HepG2 (cell line): Measurements from ENCODE around the gene PRPF38B. TPM values are rescaled to one million over a fixed set of nuclear protein-coding genes. Genes with fewer than 3 reads are reported as not detected.

Experiments
- ATAC-seq: fragments of 200-7000 bp; cut with Tn5 transposase; 3 replicates; pipeline ENCODE4 v1.9.1; 2020; ENCODE audit warnings: mild to moderate bottlenecking, moderate library complexity
- BruUV-seq: library from RNA; stranded (reverse); fragments of 400-500 nt; replicated peaks from 2 replicates; lab custom pipeline; 2021; lab: Mats Ljungman, UMichigan
- CTCF ChIA-PET: fragments of 300-600 bp; formaldehyde crosslinking; extraction: SDS; loops from one replicate; lab custom pipeline; 2021; ENCODE audit warnings: low total read pairs, inconsistent platforms, low intra/inter-chr PET ratio; lab: Yijun Ruan, JAX
- POLR2A ChIA-PET: fragments of 350-600 bp; sonication (Branson Sonifier 250); formaldehyde crosslinking; loops from one replicate; lab custom pipeline; 2020; ENCODE audit warnings: antibody characterized with exemption, inconsistent platforms; lab: Yijun Ruan, JAX
- DNase-seq: peaks from one replicate; pipeline ENCODE4 v3.0.0-alpha.2; 2015; ENCODE audit warnings: low spot score
- FAIRE-seq: peaks from 3 replicates; lab custom pipeline; 2011; peaks lifted over from hg19 to GRCh38; lab: Jason Lieb, UNC
- H2AFZ ChIP-seq: one replicate; pipeline ENCODE4 v1.6.1; 2011; ENCODE audit warnings: low read length, inconsistent platforms
- H3K27ac ChIP-seq: fragments of 300-600 bp; 3 replicates; pipeline ENCODE4 v1.8.0; 2011; ENCODE audit warnings: mixed run types, mild to moderate bottlenecking, mixed read lengths, low read length, inconsistent platforms; ENCODE audit not compliant: insufficient read depth; ENCODE audit errors: extremely low read length
- H3K27me3 ChIP-seq, 2 experiments: fragments of 200-600 bp in 1 of 2; 2 replicates in 1 of 2; 3 replicates in 1 of 2; pipeline versions ENCODE4 v1.6.0 to v1.8.0; 2011; ENCODE audit warnings: low read length in 2 of 2, mild to moderate bottlenecking in 2 of 2, moderate library complexity in 2 of 2, inconsistent platforms in 1 of 2; ENCODE audit not compliant: insufficient read depth in 2 of 2, control insufficient read depth in 1 of 2
- H3K36me3 ChIP-seq, 2 experiments: fragments of 200-600 bp in 1 of 2; replicated peaks in 1 of 2; 2 replicates in 1 of 2; 3 replicates in 1 of 2; pipeline versions ENCODE4 v1.5.1 to v1.8.0; 2011; ENCODE audit warnings: low read length in 2 of 2, inconsistent platforms in 1 of 2; ENCODE audit not compliant: insufficient read depth in 2 of 2, control insufficient read depth in 1 of 2
- H3K4me1 ChIP-seq: 2 replicates; pipeline ENCODE4 v1.5.1; 2012; ENCODE audit warnings: low read length, inconsistent platforms; ENCODE audit not compliant: insufficient read depth
- H3K4me2 ChIP-seq: 2 replicates; pipeline ENCODE4 v1.6.0; 2011; ENCODE audit warnings: low read depth, low read length, inconsistent platforms
- H3K4me3 ChIP-seq, 3 experiments: fragments of 200-600 bp in 1 of 3; sonication (generic), shearing (Covaris generic) in 1 of 3; replicated peaks in 1 of 3; 2 replicates each; pipeline ENCODE4 v1.5.1; 2011 to 2016; ENCODE audit warnings: low read length in 3 of 3, inconsistent platforms in 2 of 3, low read depth in 2 of 3, mild to moderate bottlenecking in 2 of 3, control low read depth in 1 of 3, mixed read lengths in 1 of 3; ENCODE audit not compliant: insufficient read depth in 1 of 3
- H3K79me2 ChIP-seq: one replicate; pipeline ENCODE4 v1.6.1; 2011; ENCODE audit warnings: low read length, inconsistent platforms; ENCODE audit not compliant: insufficient read depth
- H3K9ac ChIP-seq: 2 replicates; pipeline ENCODE4 v1.6.0; 2011; ENCODE audit warnings: mild to moderate bottlenecking, low read depth, low read length, inconsistent platforms; ENCODE audit not compliant: insufficient read depth
- H3K9me3 ChIP-seq: 2 replicates; pipeline ENCODE4 v1.5.1; 2012; ENCODE audit warnings: mild to moderate bottlenecking, low read length
- H4K20me1 ChIP-seq: 2 replicates; pipeline ENCODE4 v1.6.0; 2011; ENCODE audit warnings: inconsistent platforms, mild to moderate bottlenecking, low read length, moderate library complexity; ENCODE audit not compliant: insufficient read depth
- XRCC5 ChIP-seq: fragments of 200-400 bp; formaldehyde crosslinking; optimal IDR thresholded peaks from 2 replicates; pipeline ENCODE3; 2017; ENCODE audit warnings: mild to moderate bottlenecking, low read length
- WGBS: methylation state at CpG from one replicate; pipeline ENCODE4 v1.1.6; 2017; ENCODE audit warnings: low lambda C conversion rate; 5-methylcytosine and 5-hydroxymethylcytosine counted together
- in situ Hi-C: cut with HindIII; loops from 2 replicates; pipeline ENCODE4 v1.10.0; 2017; ENCODE audit warnings: low pct_unique_long_range_greater_than_20kb; ENCODE audit not compliant: extremely low pct_ligation_motif_present
- intact Hi-C: fragments of 100-400 bp; cut with micrococcal nuclease; formaldehyde crosslinking; loops from one replicate; pipeline ENCODE4 v1.10.0; 2022; ENCODE audit not compliant: unreplicated experiment
- polyA plus RNA-seq, 8 experiments: library from polyadenylated mRNA; depleted of rRNA in 3 of 8; stranded (reverse) in 7 of 8; unstranded in 1 of 8; fragments of >200 nt; fragmentation: Illumina TruSeq in 4 of 8; extraction: Trizol in 4 of 8; gene quantifications; 2 replicates each; pipeline versions ENCODE4 v1.2.1 to v1.2.3, GENCODE V29; 2011 to 2016; ENCODE audit warnings: low read depth in 4 of 8, missing spikeins in 1 of 8, mixed read lengths in 1 of 8; ENCODE audit not compliant: insufficient read depth in 1 of 8
- total RNA-seq, 5 experiments: library from RNA; depleted of rRNA; stranded (reverse); fragments of >200 nt; fragmentation: Illumina TruSeq; extraction: Trizol; gene quantifications; 2 replicates each; pipeline ENCODE4 v1.2.3, GENCODE V29; 2016; ENCODE audit warnings: low read depth in 1 of 5

PRPF38B gene
- total and polyA plus RNA-seq, 2 of the 13 experiments (the other 11 are each of a cell fraction or from before 2014, with no cell fraction given) = 25.7 to 29.7 TPM

- Histone ChIP-seq H3K9ac (no peak overlapping the region), H3K36me3 (peaks cover 1 to 5% of the 10 kb centered on the region in 2 experiments; a peak in 3 of 5 replicates), H3K4me1 (peaks cover 14% of the 10 kb centered on the region), H3K9me3 (no peaks in the 10 kb centered on the region), H3K27me3 (no peaks in the 10 kb centered on the region), H4K20me1 (no peaks in the 10 kb centered on the region), H3K4me3 (no peak overlapping the region), H3K79me2 (peaks cover 8% of the 10 kb centered on the region), H3K4me2 (no peak overlapping the region), H2AFZ (no peak overlapping the region), H3K27ac (no peak overlapping the region)
- ATAC-seq (no peak), FAIRE-seq (no peak), DNase-seq (no peak)
- BruUV-seq = no TSS peak
- in situ Hi-C loops (no loop called here), intact Hi-C loops (no loop called here)
- ChIA-PET POLR2A (no interaction called here), CTCF (no interaction called here)
- no peak for TF ChIP-seq XRCC5
- WGBS = 94% methylated on average over 1 of the region's 1 CpG
These were observed 58.5 kb downstream of the PRPF38B start for GRCh38 chr1:108750476-108751181.

Other genes starting within 250 kb of the PRPF38B start
- gene NBPF6, start 242.0 kb upstream of the PRPF38B start, total RNA-seq (2016; rRNA removed; fragmentation: Illumina TruSeq; extraction: Trizol) = not detected in 2 replicates
- not detected in 2 replicates for gene NBPF6, start 242.0 kb upstream of the PRPF38B start, polyA plus RNA-seq (2011; rRNA removed)
- gene EEIG2, start 132.2 kb upstream of the PRPF38B start, total RNA-seq (2016; rRNA removed; fragmentation: Illumina TruSeq; extraction: Trizol) = 3.2 and 5.7 TPM in 2 replicates
- gene EEIG2, start 132.2 kb upstream of the PRPF38B start, polyA plus RNA-seq (2011; rRNA removed) = 0.81 and 0.90 TPM in 2 replicates
- not detected in 2 replicates for gene HENMT1, start 31.2 kb upstream of the PRPF38B start, total RNA-seq (2016; rRNA removed; fragmentation: Illumina TruSeq; extraction: Trizol)
- gene HENMT1, start 31.2 kb upstream of the PRPF38B start, polyA plus RNA-seq (2011; rRNA removed) = not detected in 2 replicates
- gene FNDC7, start 20.6 kb downstream of the PRPF38B start, total RNA-seq (2016; rRNA removed; fragmentation: Illumina TruSeq; extraction: Trizol) = not detected in 2 replicates
- gene FNDC7, start 20.6 kb downstream of the PRPF38B start, polyA plus RNA-seq (2011; rRNA removed) = 0.03 TPM in 2 replicates
- gene STXBP3, start 54.4 kb downstream of the PRPF38B start, total RNA-seq (2016; rRNA removed; fragmentation: Illumina TruSeq; extraction: Trizol) = 20.8 and 31.6 TPM in 2 replicates
- gene STXBP3, start 54.4 kb downstream of the PRPF38B start, polyA plus RNA-seq (2011; rRNA removed) = 11.2 and 13.0 TPM in 2 replicates
- not detected in 2 replicates for gene AKNAD1, start 164.8 kb downstream of the PRPF38B start, total RNA-seq (2016; rRNA removed; fragmentation: Illumina TruSeq; extraction: Trizol)
- not detected in 2 replicates for gene AKNAD1, start 164.8 kb downstream of the PRPF38B start, polyA plus RNA-seq (2011; rRNA removed)
- gene GPSM2, start 184.7 kb downstream of the PRPF38B start, total RNA-seq (2016; rRNA removed; fragmentation: Illumina TruSeq; extraction: Trizol) = 24.8 and 26.4 TPM in 2 replicates
- 6.0 and 7.7 TPM in 2 replicates for gene GPSM2, start 184.7 kb downstream of the PRPF38B start, polyA plus RNA-seq (2011; rRNA removed)